ENCODE measurements around the gene EPHA7. TPM values are rescaled to one million over a fixed set of nuclear protein-coding genes. Genes with fewer than 3 reads are reported as not detected.

EPHA7 gene
- total and polyA plus RNA-seq, 2 of the 13 experiments (the other 11 are each of a cell fraction or from before 2014, with no cell fraction given) = not detected

DNA sequence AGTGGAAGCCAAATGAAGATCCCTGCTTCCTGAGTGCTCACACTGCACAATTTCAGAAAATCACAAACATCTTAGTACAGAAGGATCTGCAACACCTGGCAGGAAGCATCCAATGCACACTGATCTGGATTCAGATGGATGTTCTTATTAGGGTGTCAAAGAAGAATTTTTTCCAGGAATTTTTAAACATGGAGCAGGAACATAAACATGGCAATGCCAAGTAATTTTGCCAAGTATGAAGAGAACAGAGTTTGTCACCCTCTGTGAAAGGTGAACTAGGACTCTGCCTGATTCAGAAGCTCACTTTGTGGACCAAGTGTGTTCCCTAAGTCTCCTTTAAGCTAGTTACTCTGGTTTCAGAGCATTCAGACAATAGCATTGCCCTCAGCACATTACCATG lies 208.5 kb downstream of the EPHA7 start:
- Histone ChIP-seq H3K4me1 (ENCODE audit: insufficient read depth, low read length) (no peaks in the 10 kb centered on the region), H3K9me3 (ENCODE audit: low read length) (peaks cover 4% of the 10 kb centered on the region; the same call in 1 of the 2 replicates)
- CTCF ChIA-PET (ENCODE audit: low intra/inter-chr PET ratio, low total read pairs) = no interaction called here

More for the DNA sequence above, 208.5 kb downstream of the EPHA7 start:
- Histone ChIP-seq H3K4me3 (replicated peaks in 1 of 3; ENCODE audit: insufficient read depth in 1 of 3, low read depth in 2 of 3, low read length in 3 of 3) (no peak overlapping the region), H3K27me3 (ENCODE audit: control insufficient read depth in 1 of 2, insufficient read depth in 2 of 2, low read length in 2 of 2) (no peaks in the 10 kb centered on the region), H3K9ac (ENCODE audit: insufficient read depth, low read depth, low read length) (no peak overlapping the region), H2AFZ (ENCODE audit: low read length) (no peak overlapping the region), H3K27ac (ENCODE audit: extremely low read length, insufficient read depth, low read length) (no peak overlapping the region), H3K4me2 (ENCODE audit: low read depth, low read length) (no peak overlapping the region), H3K79me2 (ENCODE audit: insufficient read depth, low read length) (no peaks in the 10 kb centered on the region), H4K20me1 (ENCODE audit: insufficient read depth, low read length) (no peaks in the 10 kb centered on the region), H3K36me3 (replicated peaks in 1 of 2; ENCODE audit: control insufficient read depth in 1 of 2, insufficient read depth in 2 of 2, low read length in 2 of 2) (no peaks in the 10 kb centered on the region)
- TF ChIP-seq CREM (IDR thresholded peaks at IDR 0.05) (no peak), CREM (CRISPR knock-in tag; IDR thresholded peaks at IDR 0.05) (no peak), ZNF747 (CRISPR knock-in tag; IDR thresholded peaks at IDR 0.05; ENCODE audit: borderline replicate concordance) (no peak), FOXO1 (CRISPR knock-in tag; IDR thresholded peaks at IDR 0.05) (no peak), GPN1 (CRISPR knock-in tag; IDR thresholded peaks at IDR 0.05; ENCODE audit: borderline replicate concordance) (no peak), ZNF850 (CRISPR knock-in tag; conservative IDR thresholded peaks at IDR 0.05) (no peak), ZIK1 (CRISPR knock-in tag; IDR thresholded peaks at IDR 0.05; ENCODE audit: borderline replicate concordance, low read depth) (no peak), EED (CRISPR knock-in tag; IDR thresholded peaks at IDR 0.05) (no peak), SCMH1 (CRISPR knock-in tag; IDR thresholded peaks at IDR 0.05; ENCODE audit: borderline replicate concordance) (no peak), POLR2A (IDR thresholded peaks at IDR 0.05; ENCODE audit: insufficient read depth in 1 of 2, low read depth in 2 of 2, low read length in 2 of 2) (no peak)
- TF ChIP-seq, protein P1, sequence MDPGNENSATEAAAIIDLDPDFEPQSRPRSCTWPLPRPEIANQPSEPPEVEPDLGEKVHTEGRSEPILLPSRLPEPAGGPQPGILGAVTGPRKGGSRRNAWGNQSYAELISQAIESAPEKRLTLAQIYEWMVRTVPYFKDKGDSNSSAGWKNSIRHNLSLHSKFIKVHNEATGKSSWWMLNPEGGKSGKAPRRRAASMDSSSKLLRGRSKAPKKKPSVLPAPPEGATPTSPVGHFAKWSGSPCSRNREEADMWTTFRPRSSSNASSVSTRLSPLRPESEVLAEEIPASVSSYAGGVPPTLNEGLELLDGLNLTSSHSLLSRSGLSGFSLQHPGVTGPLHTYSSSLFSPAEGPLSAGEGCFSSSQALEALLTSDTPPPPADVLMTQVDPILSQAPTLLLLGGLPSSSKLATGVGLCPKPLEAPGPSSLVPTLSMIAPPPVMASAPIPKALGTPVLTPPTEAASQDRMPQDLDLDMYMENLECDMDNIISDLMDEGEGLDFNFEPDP (CRISPR knock-in tag; conservative IDR thresholded peaks at IDR 0.05) = no peak
- TF ChIP-seq, protein P2, sequence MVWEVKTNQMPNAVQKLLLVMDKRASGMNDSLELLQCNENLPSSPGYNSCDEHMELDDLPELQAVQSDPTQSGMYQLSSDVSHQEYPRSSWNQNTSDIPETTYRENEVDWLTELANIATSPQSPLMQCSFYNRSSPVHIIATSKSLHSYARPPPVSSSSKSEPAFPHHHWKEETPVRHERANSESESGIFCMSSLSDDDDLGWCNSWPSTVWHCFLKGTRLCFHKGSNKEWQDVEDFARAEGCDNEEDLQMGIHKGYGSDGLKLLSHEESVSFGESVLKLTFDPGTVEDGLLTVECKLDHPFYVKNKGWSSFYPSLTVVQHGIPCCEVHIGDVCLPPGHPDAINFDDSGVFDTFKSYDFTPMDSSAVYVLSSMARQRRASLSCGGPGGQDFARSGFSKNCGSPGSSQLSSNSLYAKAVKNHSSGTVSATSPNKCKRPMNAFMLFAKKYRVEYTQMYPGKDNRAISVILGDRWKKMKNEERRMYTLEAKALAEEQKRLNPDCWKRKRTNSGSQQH (CRISPR knock-in tag; IDR thresholded peaks at IDR 0.05; ENCODE audit: low read depth) = no peak
- TF ChIP-seq, protein P3, sequence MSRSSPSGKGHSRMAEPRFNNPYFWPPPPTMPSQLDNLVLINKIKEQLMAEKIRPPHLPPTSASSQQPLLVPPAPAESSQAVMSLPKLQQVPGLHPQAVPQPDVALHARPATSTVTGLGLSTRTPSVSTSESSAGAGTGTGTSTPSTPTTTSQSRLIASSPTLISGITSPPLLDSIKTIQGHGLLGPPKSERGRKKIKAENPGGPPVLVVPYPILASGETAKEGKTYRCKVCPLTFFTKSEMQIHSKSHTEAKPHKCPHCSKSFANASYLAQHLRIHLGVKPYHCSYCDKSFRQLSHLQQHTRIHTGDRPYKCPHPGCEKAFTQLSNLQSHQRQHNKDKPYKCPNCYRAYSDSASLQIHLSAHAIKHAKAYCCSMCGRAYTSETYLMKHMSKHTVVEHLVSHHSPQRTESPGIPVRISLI (CRISPR knock-in tag; IDR thresholded peaks at IDR 0.05; ENCODE audit: borderline replicate concordance) = no peak
- in situ Hi-C loops (cut with HindIII; ENCODE audit: extremely low pct_ligation_motif_present, low pct_unique_long_range_greater_than_20kb) (no loop called here), intact Hi-C loops (cut with micrococcal nuclease; ENCODE audit: unreplicated experiment) (no loop called here)
- BruUV-seq (replicated peaks) = no TSS peak
- no peak for ATAC-seq
- no peak for DNase-seq (ENCODE audit: low spot score)
- POLR2A ChIA-PET = no interaction called here
- no peak for FAIRE-seq
